ENCODE measurements around the gene RNF212B.

GRCh38 chr14:23286020-23286901 is 48.5 kb downstream of the RNF212B start, which contains the start of gene HOMEZ:
- TF ChIP-seq CTCF (IDR thresholded peaks at IDR 0.05; ENCODE audit: extremely low read depth in 1 of 2, insufficient read depth in 1 of 2, low read depth in 1 of 2, low read length in 2 of 2) (no peak), POLR2AphosphoS5 (IDR thresholded peaks at IDR 0.05; ENCODE audit: insufficient read depth, low read depth, low read length) (peak; percentile 40), EZH2 (IDR thresholded peaks at IDR 0.05; ENCODE audit: borderline replicate concordance, low read depth, low read length, severe bottlenecking) (peak; percentile 69), JUN (IDR thresholded peaks at IDR 0.05; ENCODE audit: borderline replicate concordance, insufficient read depth, insufficient read length, low read depth) (no peak), POLR2A (IDR thresholded peaks at IDR 0.05; ENCODE audit: low read depth, low read length) (peak; percentile 84), FOS (IDR thresholded peaks at IDR 0.05; ENCODE audit: borderline replicate concordance, insufficient read depth, low read length) (no peak), MYC (IDR thresholded peaks at IDR 0.05; ENCODE audit: low read depth, low read length) (no peak)
- TF ChIP-seq, protein P1, sequence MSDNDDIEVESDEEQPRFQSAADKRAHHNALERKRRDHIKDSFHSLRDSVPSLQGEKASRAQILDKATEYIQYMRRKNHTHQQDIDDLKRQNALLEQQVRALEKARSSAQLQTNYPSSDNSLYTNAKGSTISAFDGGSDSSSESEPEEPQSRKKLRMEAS (IDR thresholded peaks at IDR 0.05; ENCODE audit: insufficient read depth, insufficient read length), result no peak

Data from endothelial cell of umbilical vein (primary cell).